ENCODE data around the gene GRIK5.
A peak's percentile ranks its signal among the peaks of the same experiment; 100 is the strongest.
"Not testable (repeated sequence)": the region's sequence is repeated elsewhere in the genome, so short reads cannot be mapped to it uniquely, and the experiment has no call there.

GRIK5 gene

GRCh38 chr19:41994994-41995958, 74.7 kb downstream of the GRIK5 start:
- Mint-ChIP-seq H3K27me3 (peaks cover 68% of the 10 kb centered on the region), H3K27ac (no peak overlapping the region), H3K4me3 (no peak overlapping the region), H3K9me3 (no peaks in the 10 kb centered on the region), H3K36me3 (ENCODE audit: low read depth) (no peaks in the 10 kb centered on the region), H3K4me1 (ENCODE audit: low read depth) (peaks cover 15% of the 10 kb centered on the region)
- intact Hi-C loops (cut with micrococcal nuclease) = no loop called here

DNA sequence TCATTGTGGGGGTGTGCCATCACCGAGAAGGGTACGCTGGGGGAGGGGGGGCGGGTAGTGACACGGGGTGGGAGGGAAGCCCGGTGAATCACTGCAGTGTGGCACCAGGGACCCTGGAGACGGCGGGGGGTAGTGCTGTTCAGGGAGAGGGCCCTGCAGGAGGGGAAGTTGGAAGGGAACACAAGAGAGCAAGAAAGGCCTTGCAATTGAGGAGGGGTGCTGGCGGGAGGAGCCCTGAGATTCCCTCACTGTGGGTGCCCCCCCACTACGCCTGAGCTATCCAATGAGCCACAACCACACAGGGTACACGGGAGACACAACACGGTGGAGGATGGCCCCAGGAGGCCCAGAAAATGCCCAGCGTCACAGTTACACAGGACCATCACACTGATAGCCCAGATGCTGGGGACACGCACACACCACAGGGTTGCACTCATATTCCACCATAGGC, 75.5 kb downstream of the GRIK5 start:
- Mint-ChIP-seq H3K4me3 (no peak overlapping the region), H3K9me3 (no peaks in the 10 kb centered on the region), H3K27me3 (peaks cover 61% of the 10 kb centered on the region), H3K27ac (no peak overlapping the region), H3K4me1 (ENCODE audit: low read depth) (peaks cover 15% of the 10 kb centered on the region), H3K36me3 (ENCODE audit: low read depth) (no peaks in the 10 kb centered on the region)
- intact Hi-C loops (cut with micrococcal nuclease) = no loop called here

DNA sequence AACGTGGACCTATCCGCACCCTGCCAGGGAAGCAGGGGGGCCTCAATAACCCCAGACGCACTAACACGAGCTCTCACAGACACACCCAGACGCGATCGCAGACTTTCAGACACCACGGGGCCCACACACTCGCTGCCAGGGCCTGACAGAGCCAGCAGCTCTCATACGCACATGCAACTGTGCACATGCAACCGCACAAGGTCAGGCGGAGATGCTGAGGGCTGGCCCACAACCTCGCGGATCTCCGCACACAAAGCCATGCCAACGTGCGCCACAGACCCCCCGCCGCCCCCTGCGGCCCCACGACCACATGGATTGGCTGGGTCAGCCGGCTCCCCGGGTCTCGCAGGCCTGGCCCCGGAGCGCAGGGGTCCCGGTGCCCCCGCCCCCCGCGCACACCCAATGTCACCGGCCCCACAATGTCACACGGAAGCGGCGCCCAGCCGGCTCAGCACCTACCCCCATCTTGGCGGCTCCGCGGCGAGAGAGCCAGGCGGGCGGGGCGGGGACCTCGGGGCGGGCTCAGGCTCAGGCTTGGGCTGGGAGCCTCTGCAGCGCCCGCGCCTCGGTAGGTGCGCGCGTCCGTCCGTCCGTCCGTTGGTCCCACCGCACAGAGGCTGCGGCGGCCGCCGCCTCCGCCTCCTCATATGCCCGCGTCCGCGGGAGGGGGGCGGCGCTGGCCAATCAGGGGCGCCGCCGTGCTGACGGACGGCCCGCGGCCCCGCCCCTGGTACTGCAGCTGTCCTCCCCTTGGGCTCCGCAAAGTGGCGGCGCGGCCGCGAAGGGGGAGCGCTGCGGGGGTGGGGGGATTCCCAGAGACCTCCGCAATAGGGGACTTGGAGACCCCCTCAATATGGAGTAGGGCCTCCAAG, 76.2 kb downstream of the GRIK5 start, which contains the start of gene ATP1A3:
Gene ATP1A3, minus strand, starts transcription at position 619 of the 872 bp plus-strand sequence. Its CDS starts 154 bp downstream, at position 465.
- Mint-ChIP-seq H3K4me1 (ENCODE audit: low read depth) (peaks cover 15% of the 10 kb centered on the region), H3K4me3 (peak within 1 kb of the TSS; percentile 41), H3K27me3 (peaks cover 56% of the 10 kb centered on the region), H3K9me3 (no peaks in the 10 kb centered on the region), H3K27ac (no peak within 1 kb of the TSS), H3K36me3 (ENCODE audit: low read depth) (no peaks in the 10 kb centered on the region)
- intact Hi-C loops (cut with micrococcal nuclease) = no loop called here

GRCh38 chr19:41991925-41992569, 78.0 kb downstream of the GRIK5 start:
- H3K27ac Mint-ChIP-seq; H3K9me3 Mint-ChIP-seq; H3K36me3 Mint-ChIP-seq (ENCODE audit: low read depth); H3K4me3 Mint-ChIP-seq; H3K4me1 Mint-ChIP-seq (ENCODE audit: low read depth); intact Hi-C loops (cut with micrococcal nuclease): not testable (repeated sequence)
- peaks cover 43% of the 10 kb centered on the region for H3K27me3 Mint-ChIP-seq

GRCh38 chr19:41991025-41991424, 79.0 kb downstream of the GRIK5 start:
- no peaks in the 10 kb centered on the region for H3K9me3 Mint-ChIP-seq
- no peak overlapping the region for H3K4me3 Mint-ChIP-seq
- no peak overlapping the region for H3K27ac Mint-ChIP-seq
- intact Hi-C loops (cut with micrococcal nuclease) = no loop called here
- H3K36me3 Mint-ChIP-seq (ENCODE audit: low read depth) = no peaks in the 10 kb centered on the region
- H3K27me3 Mint-ChIP-seq = peaks cover 33% of the 10 kb centered on the region
- H3K4me1 Mint-ChIP-seq (ENCODE audit: low read depth) = peaks cover 4% of the 10 kb centered on the region

- Mint-ChIP-seq H3K27ac (no peak overlapping the region), H3K27me3 (peaks cover 29% of the 10 kb centered on the region), H3K4me1 (ENCODE audit: low read depth) (peaks cover 4% of the 10 kb centered on the region), H3K36me3 (ENCODE audit: low read depth) (no peaks in the 10 kb centered on the region), H3K9me3 (no peaks in the 10 kb centered on the region), H3K4me3 (no peak overlapping the region)
- intact Hi-C loops (cut with micrococcal nuclease) = no loop called here
Measured at GRCh38 chr19:41990615-41991014, 79.4 kb downstream of the GRIK5 start.

DNA sequence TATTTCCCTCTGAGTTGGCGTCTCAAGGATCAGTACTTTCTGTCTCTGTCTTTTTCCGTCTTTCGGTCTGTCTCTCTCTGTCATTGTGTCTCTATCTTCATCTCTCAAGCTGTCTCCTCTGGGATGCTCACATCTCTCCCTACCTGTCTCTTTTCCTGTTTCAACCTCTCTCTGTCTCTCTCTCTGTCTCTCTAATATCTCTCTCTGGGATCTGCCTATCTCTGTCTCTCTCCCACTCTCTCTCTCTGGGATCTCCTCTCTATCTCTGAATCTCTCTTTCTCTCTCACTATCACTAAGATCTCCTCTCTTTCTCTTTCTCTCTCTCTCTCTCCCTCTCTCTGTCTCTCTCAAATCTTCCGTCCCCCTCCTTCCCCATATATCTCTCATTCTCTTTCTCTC, 80.0 kb downstream of the GRIK5 start:
- H3K36me3 Mint-ChIP-seq (ENCODE audit: low read depth) = no peaks in the 10 kb centered on the region
- H3K27me3 Mint-ChIP-seq = peaks cover 23% of the 10 kb centered on the region
- intact Hi-C loops (cut with micrococcal nuclease) = no loop called here

DNA sequence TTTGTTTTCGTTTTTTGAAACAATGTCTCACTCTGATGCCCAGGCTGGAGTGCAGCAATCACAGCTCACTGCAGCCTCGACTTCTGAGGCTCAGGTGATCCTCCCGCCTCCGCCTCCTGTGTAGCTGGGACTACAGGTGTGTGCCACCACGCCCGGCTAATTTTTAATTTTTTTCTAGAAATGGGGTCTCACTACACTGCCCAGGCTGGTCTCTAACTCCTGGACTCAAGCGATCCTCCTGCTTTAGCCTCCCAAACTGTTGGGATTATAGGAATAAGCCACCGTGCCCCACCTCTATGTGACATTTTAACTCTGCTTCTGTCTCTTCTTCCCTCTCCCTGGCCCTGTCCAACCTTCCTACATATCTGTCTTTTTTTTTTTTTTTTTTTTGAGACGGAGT, 81.1 kb downstream of the GRIK5 start:
- intact Hi-C loops (cut with micrococcal nuclease) = no loop called here
- H3K4me3 Mint-ChIP-seq = no peak overlapping the region
- H3K27ac Mint-ChIP-seq = no peak overlapping the region
- H3K4me1 Mint-ChIP-seq (ENCODE audit: low read depth) = peaks cover 4% of the 10 kb centered on the region
- H3K27me3 Mint-ChIP-seq = peaks cover 17% of the 10 kb centered on the region
- no peaks in the 10 kb centered on the region for H3K36me3 Mint-ChIP-seq (ENCODE audit: low read depth)
- H3K9me3 Mint-ChIP-seq = no peaks in the 10 kb centered on the region

More for the DNA sequence above, 80.0 kb downstream of the GRIK5 start:
- Mint-ChIP-seq H3K4me1 (ENCODE audit: low read depth) (peaks cover 4% of the 10 kb centered on the region), H3K4me3 (no peak overlapping the region), H3K9me3 (no peaks in the 10 kb centered on the region), H3K27ac (no peak overlapping the region)

DNA sequence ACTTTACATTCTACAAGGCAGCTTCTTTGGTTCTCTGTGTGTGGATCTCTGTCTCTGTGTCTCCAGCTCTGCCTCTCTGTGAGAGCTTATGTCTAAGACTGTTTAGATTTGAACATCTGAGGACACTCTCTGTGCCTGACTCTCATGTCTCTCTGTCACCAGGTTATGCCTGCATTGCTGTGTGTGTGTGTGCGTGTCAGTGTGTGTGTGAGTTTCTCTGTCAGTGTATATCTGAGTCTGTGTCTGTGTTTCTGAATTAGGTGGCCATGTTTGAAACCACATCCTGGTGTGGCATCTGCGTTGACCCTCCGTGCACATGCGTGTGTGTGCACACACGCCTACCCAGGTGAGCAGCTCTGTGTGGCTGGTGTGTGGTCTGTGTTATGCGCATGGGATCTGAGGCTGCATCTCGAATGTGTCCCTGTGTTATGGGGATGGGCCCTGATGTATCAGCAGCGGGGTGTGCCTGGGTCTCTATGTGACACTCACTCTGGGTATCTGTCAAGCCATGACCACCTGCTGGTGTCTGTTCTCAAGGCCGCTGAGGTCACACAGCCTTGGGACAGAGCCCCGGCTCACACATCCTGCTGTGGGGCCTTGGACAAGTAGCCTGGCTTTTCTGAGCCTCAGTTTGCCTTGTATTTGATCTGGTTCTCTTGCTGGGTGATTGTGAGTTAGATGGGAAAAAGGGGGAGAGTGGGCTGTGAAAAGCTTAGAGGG, 82.7 kb downstream of the GRIK5 start:
- Mint-ChIP-seq H3K27ac (no peak overlapping the region), H3K4me3 (no peak overlapping the region), H3K27me3 (peaks cover 5% of the 10 kb centered on the region), H3K4me1 (ENCODE audit: low read depth) (no peaks in the 10 kb centered on the region), H3K9me3 (no peaks in the 10 kb centered on the region), H3K36me3 (ENCODE audit: low read depth) (no peaks in the 10 kb centered on the region)
- intact Hi-C loops (cut with micrococcal nuclease) = no loop called here

GRCh38 chr19:41984961-41985360, 85.0 kb downstream of the GRIK5 start:
- Mint-ChIP-seq H3K36me3 (ENCODE audit: low read depth) (no peaks in the 10 kb centered on the region), H3K27me3 (no peaks in the 10 kb centered on the region), H3K27ac (no peak overlapping the region), H3K4me1 (ENCODE audit: low read depth) (no peaks in the 10 kb centered on the region), H3K9me3 (no peaks in the 10 kb centered on the region), H3K4me3 (no peak overlapping the region)
- intact Hi-C loops (cut with micrococcal nuclease) = no loop called here

DNA sequence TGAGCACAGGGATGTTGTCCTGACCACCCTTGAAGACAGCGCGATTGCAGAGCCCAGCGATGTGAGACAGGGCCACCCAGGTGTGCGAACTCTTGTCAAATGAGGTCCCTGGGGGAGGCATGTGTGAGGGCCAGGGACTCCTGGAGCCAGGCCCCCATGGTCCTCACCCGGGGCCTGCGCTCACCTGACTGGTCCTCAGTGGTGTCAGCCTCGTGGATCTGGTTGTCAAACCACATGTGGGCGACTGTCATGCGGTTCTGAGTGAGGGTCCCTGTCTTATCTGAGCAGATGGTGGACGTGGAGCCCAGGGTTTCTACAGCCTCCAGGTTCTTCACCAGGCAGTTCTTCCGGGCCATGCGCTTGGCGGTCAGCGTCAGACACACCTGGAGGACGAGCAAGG, 88.3 kb downstream of the GRIK5 start:
- Mint-ChIP-seq H3K4me3 (no peak overlapping the region), H3K27ac (no peak overlapping the region), H3K9me3 (no peaks in the 10 kb centered on the region), H3K4me1 (ENCODE audit: low read depth) (no peaks in the 10 kb centered on the region), H3K27me3 (no peaks in the 10 kb centered on the region), H3K36me3 (ENCODE audit: low read depth) (no peaks in the 10 kb centered on the region)
- intact Hi-C loops (cut with micrococcal nuclease) = no loop called here

- Mint-ChIP-seq H3K27me3 (no peaks in the 10 kb centered on the region), H3K27ac (no peak overlapping the region), H3K4me3 (no peak overlapping the region), H3K36me3 (ENCODE audit: low read depth) (no peaks in the 10 kb centered on the region), H3K4me1 (ENCODE audit: low read depth) (no peaks in the 10 kb centered on the region), H3K9me3 (no peaks in the 10 kb centered on the region)
- intact Hi-C loops (cut with micrococcal nuclease) = no loop called here
Measured at GRCh38 chr19:41978470-41978869, 91.5 kb downstream of the GRIK5 start.

GRCh38 chr19:41977916-41978315, 92.1 kb downstream of the GRIK5 start:
- no peaks in the 10 kb centered on the region for H3K27me3 Mint-ChIP-seq
- H3K4me3 Mint-ChIP-seq = no peak overlapping the region
- H3K27ac Mint-ChIP-seq = no peak overlapping the region
- no peaks in the 10 kb centered on the region for H3K9me3 Mint-ChIP-seq
- intact Hi-C loops (cut with micrococcal nuclease) = no loop called here
- no peaks in the 10 kb centered on the region for H3K4me1 Mint-ChIP-seq (ENCODE audit: low read depth)
- H3K36me3 Mint-ChIP-seq (ENCODE audit: low read depth) = no peaks in the 10 kb centered on the region

Data from dendritic cell treated with granulocyte-macrophage colony-stimulating factor and Interleukin-4, amounts not matched to agents 40 ng/mL and 50 ng/mL, for 4 days (primary cell).